HG03175 (cell line): Measurements from ENCODE around the gene ARID1B.
A peak's percentile ranks its signal among the peaks of the same experiment; 100 is the strongest.
"Not testable (repeated sequence)": the region's sequence is repeated elsewhere in the genome, so short reads cannot be mapped to it uniquely, and the experiment has no call there.

Experiments used
- ATAC-seq: cut with Tn5 transposase; IDR thresholded peaks from one replicate; pipeline ENCODE4 v1.9.1; 2021; ENCODE audit warnings: mild to moderate bottlenecking, moderate library complexity; ENCODE audit not compliant: unreplicated experiment

ARID1B gene

DNA sequence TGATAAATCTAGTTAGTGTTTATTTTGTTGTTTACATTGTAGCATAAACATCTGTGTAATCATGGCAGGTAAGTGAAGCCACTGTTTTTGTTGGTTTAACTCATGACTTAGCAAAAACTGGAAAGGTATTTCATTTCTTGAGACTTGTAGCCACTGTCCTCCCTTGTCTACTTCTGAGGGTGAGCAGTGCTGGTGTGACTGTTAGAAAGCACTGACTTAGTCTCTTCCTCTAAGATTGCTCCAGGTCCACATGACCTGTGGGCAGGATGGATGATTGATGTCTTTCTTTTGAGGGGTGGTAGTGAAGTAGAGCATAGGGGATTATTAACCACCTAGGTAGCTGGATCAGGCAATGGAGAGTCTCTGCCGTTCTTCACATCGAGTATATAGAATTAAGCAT lies 203.8 kb downstream of the ARID1B start:
- no peak for ATAC-seq

DNA sequence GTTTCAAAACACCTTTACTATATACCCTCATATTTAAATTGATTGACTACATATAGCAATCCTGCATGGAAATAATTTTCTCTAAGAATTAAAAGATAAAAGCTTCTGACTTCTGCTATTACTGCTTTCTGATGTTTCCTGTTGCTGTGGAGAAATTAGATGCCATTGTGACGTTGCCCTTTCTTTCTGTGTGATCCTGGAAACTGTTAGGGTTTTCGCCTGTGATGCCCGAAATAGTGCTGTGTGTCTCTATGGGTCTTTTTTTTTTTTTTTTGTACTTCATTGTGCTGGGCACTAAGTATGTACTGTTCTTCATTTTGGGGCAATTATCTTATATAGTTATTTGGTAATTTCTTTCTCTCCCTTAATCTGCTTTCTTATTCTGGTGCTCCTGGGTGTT lies 205.0 kb downstream of the ARID1B start:
- ATAC-seq, result no peak

DNA sequence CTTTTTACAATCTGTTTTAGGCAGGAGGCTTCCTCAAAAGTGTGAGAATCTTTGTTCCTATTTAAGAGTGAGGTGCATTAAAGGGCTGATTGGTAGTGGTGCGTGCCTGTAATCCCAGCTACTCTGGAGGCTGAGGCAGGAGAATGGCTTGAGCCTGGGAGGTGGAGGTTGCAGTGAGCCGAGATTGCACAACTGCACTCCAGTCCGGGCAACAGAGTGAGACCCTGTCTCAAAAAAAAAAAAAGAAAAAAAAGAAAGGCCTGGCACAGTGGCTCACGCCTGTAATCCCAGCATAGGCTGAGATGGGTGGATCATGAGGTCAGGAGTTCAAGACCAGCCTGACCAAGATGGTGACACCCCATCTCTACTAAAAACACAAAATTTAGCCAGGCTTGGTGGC lies 205.7 kb downstream of the ARID1B start:
- ATAC-seq, result not testable (repeated sequence)

DNA sequence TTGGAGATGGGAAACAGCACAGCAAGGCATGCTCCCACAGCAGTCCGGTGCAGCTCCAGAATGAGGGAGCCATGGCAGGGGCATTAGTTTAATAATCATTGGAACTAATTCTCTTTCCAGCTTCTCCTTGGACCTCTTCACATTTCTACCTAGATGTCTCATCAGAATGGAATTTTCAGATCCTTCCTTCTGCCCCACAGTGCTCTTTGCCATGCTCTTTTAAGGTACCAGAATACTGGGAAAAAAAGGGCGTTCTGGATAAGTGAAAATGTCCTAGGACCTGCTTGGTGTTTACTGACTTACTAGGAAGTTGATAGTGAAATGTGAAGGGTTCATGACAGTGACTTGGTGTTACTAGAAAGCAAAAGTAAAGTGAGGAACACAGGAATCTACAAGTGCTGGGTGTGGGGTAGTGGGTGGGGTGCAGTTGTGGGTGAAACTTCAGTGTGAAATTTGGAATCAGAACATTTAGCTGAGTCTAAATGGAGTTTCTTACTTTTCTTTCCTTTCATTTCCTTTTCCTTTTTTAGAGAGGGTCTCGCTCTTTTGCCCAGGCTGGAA lies 207.1 kb downstream of the ARID1B start:
- ATAC-seq, result peak; percentile 49

DNA sequence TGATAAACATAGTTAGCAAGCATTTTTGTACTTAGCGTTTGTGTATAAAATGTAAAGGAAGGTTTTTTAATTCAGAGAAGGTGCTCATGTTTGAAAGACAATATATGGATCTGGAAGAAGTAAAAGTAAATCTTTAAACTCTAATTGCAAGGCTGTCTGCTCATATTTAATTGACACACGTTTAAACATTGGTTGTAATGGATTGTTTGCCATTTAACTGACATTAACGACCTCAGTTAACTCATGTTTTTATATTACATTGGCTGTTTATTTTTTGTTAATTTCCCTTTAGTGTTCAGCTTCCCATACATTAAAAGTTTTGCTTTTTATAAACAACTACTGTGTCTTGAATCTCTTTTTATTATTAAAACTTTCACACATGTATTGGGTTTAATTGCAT lies 208.1 kb downstream of the ARID1B start:
- no peak for ATAC-seq

DNA sequence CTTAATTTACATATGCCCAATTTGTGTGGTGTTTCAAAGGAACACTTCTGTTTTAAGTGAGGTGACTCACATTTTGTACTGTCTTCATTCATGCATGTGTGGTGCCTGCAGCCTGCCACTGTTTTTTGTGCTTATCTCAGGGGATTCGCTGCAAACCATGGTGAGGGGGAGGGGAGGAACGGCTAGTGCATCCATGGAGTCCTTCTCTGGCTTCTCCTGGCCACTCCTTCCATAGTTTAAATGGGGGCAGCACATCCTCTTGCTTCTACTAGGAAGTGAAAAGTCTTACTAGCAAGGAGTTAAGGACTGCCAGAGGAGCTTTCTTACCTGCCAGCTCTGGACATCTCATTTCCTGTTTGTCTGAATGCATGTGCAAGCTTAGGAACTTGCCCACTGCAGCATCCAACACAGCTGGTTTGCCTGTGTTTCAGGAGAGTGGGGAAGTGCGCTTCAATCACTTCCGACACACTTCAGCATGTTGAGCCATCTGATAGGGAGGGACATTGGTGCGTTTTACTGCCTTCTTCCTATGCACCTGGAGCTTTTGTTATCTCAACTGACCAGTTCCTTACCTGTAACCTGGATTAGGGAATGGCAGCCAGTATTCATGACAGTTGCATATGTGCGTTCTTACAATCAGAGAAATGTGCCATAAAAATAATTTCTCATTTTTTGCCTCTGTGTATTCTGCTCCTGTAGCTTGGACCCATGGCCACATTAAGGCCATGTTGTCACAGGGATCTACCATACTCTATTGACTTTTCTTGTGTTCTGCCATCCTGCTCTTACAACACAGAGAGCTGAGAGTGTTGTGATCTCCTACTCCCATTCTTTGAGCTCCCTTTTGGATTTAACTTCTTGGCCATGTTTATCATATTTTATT lies 211.3 kb downstream of the ARID1B start:
- ATAC-seq, result peak; percentile 70

DNA sequence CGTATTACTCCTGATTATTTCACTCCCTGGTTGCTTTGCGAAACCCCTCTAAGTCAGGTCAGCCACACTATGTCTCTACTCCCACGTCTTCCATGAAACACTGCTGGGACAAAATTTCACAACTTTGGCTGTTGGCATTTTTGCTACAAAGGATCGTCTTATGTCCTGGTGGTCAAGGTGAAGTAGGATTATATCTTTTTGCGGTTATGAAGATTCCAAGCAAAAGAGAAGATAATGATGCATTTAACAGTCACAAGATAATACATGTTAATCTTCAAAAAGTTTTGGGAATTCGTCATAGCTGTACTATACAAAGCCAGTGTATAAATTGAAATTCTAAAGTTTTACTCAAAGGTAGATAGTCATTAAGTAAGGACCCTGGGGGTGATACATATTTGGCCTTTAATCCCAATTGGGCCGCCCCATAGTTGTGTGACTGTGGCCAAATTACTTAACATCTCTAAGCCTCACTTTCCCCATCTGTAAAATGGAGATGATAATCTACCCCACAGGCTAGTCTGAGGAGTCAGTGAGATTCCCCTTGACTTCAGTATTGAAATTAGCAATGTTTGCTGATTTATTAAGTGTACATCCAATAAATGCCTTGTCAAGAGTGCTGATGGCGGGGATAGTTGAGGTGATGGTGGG lies 212.1 kb downstream of the ARID1B start:
- ATAC-seq, result no peak

DNA sequence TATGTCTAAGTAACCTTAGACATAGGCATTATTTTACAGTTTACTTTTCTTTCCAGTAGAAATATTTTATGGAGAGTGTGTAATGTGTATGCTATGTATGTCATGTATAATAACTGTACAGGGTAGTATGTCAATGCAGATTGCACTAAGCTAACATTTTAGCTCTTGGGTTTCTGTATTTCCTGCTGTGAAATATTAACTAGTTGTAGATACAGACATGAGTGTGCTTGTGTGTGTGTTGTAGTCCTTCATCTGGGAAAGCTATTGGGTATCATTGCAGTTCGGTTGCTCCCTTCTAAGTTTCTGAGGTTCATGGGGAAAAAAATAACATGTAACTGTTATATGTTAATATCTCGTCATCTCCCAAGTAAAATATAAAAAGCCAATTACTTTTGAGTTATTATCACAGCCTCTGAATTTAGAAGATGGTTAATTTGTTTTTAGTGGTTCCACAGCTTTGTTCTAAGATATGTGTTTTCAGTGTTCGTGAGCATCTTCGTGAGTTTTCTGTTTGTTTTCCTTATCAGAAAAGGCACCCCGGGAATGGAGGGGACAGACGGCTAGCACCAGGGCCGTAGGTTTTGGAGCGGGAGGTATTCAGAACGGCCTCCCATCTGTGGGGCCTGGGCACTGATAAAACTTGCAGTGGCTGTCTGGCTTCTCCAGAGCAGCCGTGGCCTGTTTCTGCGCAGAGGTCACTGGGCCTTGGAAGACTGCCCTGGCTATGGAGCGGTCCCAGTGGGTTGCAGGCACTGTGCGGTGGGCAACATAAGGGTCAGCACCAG lies 215.0 kb downstream of the ARID1B start:
- ATAC-seq, result no peak

DNA sequence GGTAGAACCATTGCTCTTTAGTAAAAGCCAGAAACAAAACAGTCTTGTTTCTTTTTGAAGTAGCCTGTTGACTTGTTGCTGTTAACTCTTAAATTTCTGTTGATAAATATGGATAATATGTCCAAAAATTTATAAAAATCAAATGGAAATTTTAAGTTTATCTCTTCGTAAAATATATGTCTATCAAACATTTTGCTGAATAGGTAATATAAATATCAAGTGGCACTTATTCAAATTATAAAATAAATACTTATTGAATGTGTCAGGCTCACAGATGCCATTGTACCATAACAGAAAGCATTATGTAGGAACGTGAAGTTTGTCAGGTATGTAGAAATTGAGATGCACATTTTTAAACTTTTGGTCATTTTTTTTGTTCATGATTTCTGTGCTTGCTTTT lies 216.5 kb downstream of the ARID1B start:
- ATAC-seq, result no peak

DNA sequence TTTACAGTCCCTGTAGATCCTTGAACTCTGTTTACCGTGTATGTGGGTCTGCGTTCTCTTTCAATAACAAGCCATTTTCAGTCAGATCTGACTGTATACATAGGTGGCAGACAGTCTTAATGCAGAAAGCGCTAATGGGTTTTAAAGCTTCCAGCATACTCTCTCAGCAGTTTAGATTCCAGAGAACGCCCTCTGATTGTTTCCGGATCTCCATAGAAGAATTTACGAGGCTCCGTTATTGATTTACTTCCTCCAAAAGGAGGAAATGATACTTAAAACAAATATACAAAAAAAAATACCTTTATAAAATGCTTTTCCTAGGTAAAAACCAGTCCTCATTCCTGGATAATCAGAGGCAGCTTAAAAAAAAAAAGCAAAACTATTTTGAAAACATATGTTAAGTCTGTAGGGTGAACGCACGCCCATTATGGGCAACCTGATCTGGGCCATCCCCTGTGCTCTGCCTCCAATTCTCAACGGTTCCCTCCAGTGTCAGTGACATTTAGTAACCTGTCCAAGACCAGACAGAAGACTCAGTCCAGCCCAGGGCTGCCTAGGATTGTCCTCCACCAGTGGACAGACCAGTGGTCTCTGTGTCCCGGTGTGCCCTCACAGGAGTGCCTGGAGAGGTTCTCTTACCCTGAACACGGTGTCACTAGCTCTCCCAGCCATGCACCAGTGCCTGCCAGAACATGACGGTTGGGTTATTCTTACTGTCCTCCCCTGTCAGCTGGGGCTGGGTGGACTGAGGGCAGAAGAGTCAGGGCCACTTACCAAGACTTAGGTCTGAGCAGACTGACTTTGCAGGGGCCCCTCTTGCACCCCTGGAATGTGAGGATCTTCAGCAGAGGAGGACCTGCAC lies 217.3 kb downstream of the ARID1B start:
- no peak for ATAC-seq

DNA sequence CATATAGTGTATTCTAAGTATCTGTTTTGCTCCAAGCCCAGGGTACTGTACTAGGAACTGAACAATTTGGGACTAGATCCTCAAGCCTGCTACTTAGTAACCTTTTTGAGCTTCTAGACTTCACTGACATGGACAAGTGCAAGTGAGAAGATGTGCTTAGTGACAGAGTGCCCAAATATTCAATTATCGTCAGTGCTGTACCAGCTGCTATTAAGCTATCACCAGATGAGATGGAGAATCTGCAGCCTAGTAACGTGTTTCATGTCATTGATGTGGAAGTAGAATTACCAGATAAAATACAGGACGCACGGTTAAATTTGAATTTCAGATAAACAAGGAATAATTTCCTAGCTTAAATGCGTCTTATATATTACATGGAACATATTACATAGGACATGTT lies 218.3 kb downstream of the ARID1B start:
- ATAC-seq, result no peak

DNA sequence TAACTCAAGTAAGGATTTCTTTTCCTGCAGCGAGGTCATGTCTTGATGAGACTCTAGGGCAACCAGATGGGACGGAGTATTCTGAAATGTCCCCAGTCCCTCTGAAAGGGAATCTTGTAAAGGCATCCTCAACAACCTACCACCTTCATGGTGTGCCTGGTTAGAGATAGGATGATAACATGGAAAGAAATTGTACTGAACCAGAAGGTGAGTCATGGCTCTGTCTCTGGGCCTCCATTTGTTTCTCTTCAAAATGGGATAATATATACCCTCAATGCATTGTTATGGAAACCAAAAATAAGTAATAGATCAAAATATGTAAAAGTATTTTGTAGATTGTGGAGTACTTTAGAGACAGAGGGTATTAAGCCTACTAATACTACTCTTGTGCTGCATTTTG lies 219.1 kb downstream of the ARID1B start:
- ATAC-seq, result no peak

DNA sequence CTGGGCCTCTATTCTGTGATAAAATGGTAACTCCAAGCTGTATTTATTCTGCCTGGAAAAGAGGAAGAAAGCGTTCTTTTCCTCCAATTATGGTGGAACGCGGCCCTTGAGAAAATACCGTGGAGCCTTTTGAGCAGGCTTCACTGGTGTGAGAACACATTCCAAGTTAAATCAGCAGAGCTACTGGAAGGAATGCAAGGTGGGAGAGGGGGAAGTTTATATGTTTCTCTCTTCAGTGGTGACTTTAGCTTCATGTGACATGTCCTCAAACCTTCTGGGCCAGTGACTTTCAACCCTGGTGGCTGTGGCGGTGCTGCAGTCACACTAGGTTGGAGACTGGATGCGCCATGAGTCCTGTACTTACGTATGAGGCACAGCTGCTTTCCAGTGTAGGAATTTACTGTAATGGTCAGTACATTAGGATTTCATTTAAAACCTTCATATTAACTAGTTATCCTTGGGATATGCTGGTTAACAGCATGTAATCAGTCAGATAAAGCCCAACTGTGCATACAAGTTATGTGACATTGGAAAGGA lies 221.7 kb downstream of the ARID1B start:
- no peak for ATAC-seq

DNA sequence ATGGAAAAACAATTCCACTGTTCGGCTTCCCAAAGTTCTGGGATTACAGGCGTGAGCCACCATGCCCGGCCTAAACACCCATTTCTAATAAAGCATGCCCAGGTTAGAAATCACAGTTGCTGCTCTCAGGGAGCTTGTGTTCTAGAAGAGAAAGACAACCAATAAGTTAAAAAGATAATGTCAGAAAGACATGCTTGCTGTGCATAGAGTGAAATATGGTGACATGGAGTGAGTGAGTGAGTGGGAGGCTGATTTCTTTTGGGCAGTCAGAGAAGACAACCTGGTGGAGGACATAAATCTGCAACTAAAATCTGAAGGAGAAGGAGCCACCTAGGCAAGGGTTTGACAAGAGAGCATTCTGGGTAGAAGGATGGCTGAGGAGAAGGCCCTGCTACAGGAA lies 222.6 kb downstream of the ARID1B start:
- ATAC-seq, result no peak

DNA sequence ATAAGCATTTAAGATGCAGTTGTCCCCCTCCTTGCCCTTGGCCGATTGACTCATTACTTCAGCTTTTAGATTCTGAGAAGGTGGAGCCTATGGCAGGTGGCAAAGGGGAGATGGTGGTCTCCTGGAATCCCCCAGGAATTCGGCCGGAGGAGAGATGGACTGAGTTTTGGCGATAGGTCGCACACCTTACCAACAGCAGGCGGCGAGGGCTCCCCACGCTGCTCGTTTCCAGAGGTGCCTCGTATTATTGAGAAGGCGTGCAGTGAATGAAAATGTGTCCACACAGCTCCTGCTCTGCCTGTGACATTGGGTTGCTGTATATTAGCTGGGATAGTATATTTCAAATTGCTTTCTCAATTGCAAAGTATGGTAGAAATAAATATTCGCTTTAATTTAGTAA lies 224.5 kb downstream of the ARID1B start:
- no peak for ATAC-seq

DNA sequence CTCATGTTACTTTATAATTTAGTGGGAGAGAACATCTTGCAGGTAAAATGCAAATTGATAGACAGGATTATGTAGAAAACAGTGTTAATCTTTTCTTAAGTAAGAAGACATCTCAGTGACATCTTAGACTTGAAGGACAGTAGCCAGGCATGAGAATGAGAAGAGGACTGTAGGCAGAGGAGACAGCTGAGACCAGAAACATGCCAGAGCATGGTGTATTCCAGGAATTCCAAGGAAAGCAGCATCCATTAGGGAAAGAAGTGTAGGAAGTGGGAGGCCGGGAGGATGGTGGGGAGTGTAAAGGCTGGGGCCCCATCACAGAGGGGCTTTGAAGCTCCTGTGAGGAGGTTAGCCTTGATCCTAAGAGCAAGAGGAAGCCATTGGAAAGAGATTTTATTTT lies 225.6 kb downstream of the ARID1B start:
- no peak for ATAC-seq

DNA sequence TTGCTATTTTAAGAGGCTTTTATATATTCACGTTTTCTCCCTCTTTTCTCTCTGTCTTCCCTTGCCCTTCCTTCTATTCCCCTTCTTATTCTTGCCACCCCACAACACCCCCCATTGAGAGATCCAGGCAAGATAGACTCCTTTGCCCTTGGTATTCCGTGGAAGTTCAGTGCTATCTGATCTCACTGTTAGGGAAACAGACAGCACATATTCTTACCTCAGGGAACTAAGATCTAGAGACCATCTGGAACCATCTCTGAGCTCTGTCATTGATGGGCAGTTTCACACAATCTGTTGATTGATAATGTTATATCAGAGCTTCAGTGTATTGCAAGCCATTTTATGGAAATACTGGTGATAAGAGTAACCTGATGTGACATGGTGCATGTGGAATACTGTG lies 228.8 kb downstream of the ARID1B start:
- ATAC-seq, result no peak

DNA sequence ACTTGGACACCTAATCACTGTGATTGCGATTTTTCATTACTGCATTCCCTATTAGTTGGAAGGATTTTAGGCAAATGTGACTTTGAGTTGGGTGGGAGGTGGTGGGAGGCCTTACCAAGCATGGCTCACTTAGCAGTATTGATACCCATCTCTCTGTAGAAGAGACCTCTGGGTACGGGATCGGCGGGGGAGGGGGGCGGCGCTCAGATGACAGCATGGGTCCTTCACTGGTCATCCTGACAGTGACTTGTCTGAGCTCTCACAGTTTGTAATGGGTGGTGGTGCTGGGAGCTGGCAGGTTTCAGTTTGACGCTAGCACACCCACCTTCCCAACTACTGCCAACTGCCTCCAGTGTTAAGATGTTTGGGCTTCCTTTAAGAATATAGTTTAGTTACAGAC lies 231.4 kb downstream of the ARID1B start:
- no peak for ATAC-seq

DNA sequence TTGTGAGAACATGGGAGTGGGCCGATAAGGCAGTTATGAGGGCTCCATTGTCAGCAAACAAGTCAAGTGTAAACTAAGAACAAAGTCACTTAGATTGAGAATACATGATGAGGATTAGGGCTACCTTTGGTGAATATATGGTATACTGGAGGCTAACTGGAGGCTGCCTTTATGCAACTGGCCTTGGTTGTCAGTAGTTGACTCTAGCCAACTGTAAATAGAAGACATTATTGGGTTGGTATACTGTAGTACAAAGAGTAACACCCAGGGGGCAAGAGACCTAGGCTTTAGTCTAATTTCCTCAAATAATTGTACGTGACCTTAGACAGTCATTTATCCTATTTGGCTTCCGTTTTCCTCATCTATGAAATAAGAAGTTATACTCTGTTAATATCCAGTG lies 235.2 kb downstream of the ARID1B start:
- ATAC-seq, result no peak

DNA sequence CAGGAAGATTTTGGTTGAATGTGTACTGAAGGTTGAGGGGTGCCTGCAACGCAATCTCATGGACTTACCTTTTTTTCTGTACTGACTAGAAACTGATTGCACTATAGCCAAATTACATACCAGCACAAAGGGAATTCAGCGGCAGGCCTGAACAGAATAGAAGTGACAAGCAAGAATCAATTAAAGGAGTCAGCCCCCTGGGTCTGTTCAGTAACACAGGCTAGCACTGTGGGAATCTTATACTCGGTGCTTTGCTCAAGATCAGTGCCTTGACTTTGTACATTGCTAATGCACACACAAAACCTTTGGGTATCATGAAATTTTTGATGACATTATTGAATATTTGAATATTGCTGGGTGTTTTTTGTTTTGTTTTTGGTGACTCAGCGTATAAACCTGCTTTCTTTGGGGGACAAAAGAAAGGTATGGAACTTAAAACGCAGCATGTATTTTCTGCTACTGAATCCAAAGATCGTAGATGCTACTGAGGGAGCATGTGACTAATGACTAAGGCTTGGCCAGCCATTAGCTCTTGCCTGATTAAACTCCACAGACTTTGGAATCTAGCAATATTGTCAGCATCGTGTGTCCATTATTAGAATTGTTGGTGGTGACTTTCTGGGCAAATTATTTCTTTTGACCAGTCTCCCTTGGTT lies 236.6 kb downstream of the ARID1B start:
- no peak for ATAC-seq
